CD14-positive monocyte (primary cell): Measurements from ENCODE around the gene RALGAPB. TPM values are rescaled to one million over a fixed set of nuclear protein-coding genes. Genes with fewer than 3 reads are reported as not detected.

Source experiments
- DNase-seq, 3 donors: peaks; one replicate each; pipeline ENCODE4 v3.0.0-alpha.2; 2011 to 2022
- H2AFZ ChIP-seq: 2 replicates; pipeline ENCODE4 v1.6.0; 2012; ENCODE audit warnings: mild to moderate bottlenecking, low read depth, low read length, inconsistent platforms; ENCODE audit not compliant: insufficient read depth, poor library complexity, severe bottlenecking
- H3K27ac ChIP-seq, 2 donors: 1 replicate in 1 of 2; 2 replicates in 1 of 2; pipeline ENCODE4 v1.5.1; 2012 to 2013; ENCODE audit warnings: low read length in 2 of 2, control low read depth in 1 of 2, inconsistent platforms in 1 of 2, low read depth in 1 of 2, mild to moderate bottlenecking in 1 of 2
- H3K27me3 ChIP-seq, 2 donors: one replicate each; pipeline versions ENCODE4 v1.6.0 to v1.6.1; 2011 to 2013; ENCODE audit warnings: low read length in 2 of 2; ENCODE audit not compliant: control insufficient read depth in 2 of 2, insufficient read depth in 2 of 2
- H3K36me3 ChIP-seq, 2 donors: replicated peaks in 1 of 2; 1 replicate in 1 of 2; 2 replicates in 1 of 2; pipeline versions ENCODE4 v1.5.1 to v1.6.1; 2012 to 2013; ENCODE audit warnings: low read length in 2 of 2, control low read depth in 1 of 2, inconsistent platforms in 1 of 2, mild to moderate bottlenecking in 1 of 2; ENCODE audit not compliant: insufficient read depth in 2 of 2, control insufficient read depth in 1 of 2
- H3K4me1 ChIP-seq, 2 donors: 1 replicate in 1 of 2; 2 replicates in 1 of 2; pipeline versions ENCODE4 v1.5.1 to v1.6.1; 2012 to 2013; ENCODE audit warnings: low read length in 2 of 2, control low read depth in 1 of 2, inconsistent platforms in 1 of 2, mild to moderate bottlenecking in 1 of 2, moderate library complexity in 1 of 2; ENCODE audit not compliant: insufficient read depth in 2 of 2, control insufficient read depth in 1 of 2
- H3K4me2 ChIP-seq: replicated peaks from 2 replicates; pipeline ENCODE3; 2012; ENCODE audit warnings: low read length, moderate library complexity, mild to moderate bottlenecking; ENCODE audit not compliant: poor library complexity, severe bottlenecking; ENCODE audit errors: extremely low read depth
- H3K4me3 ChIP-seq, 3 experiments: fragments of 200-600 bp in 1 of 3; sonication (generic) in 1 of 3; replicated peaks in 1 of 3; 1 replicate in 2 of 3; 2 replicates in 1 of 3; pipeline ENCODE4 v1.5.1; 2011 to 2013; ENCODE audit warnings: low read length in 3 of 3, mild to moderate bottlenecking in 3 of 3, control low read depth in 2 of 3, low read depth in 2 of 3, inconsistent platforms in 1 of 3, moderate library complexity in 1 of 3
- H3K79me2 ChIP-seq: 2 replicates; pipeline ENCODE4 v1.6.0; 2012; ENCODE audit warnings: mild to moderate bottlenecking, control low read depth, inconsistent platforms, low read length, moderate library complexity; ENCODE audit not compliant: insufficient read depth
- H3K9ac ChIP-seq: 2 replicates; pipeline ENCODE4 v1.6.0; 2017; ENCODE audit warnings: low read length, mild to moderate bottlenecking; ENCODE audit not compliant: insufficient read depth, poor library complexity, severe bottlenecking
- H3K9me3 ChIP-seq, 2 donors: replicated peaks in 1 of 2; 1 replicate in 1 of 2; 2 replicates in 1 of 2; pipeline versions ENCODE4 v1.5.1 to v1.6.1; 2012 to 2013; ENCODE audit warnings: low read length in 2 of 2, control low read depth in 1 of 2; ENCODE audit not compliant: control insufficient read depth in 1 of 2, insufficient read depth in 1 of 2
- H4K20me1 ChIP-seq: 2 replicates; pipeline ENCODE4 v1.6.0; 2012; ENCODE audit warnings: mild to moderate bottlenecking, low read length, control low read depth, moderate library complexity; ENCODE audit not compliant: insufficient read depth
- H3K27ac Mint-ChIP-seq, 7 donors: one replicate each; pipeline ENCODE4 v1.8.0; 2020; ENCODE audit warnings: mild to moderate bottlenecking in 7 of 7, mixed read lengths in 7 of 7, moderate library complexity in 6 of 7, inconsistent platforms in 2 of 7
- H3K27me3 Mint-ChIP-seq, 3 donors: one replicate each; pipeline ENCODE4 v1.8.0; 2021 to 2022; ENCODE audit warnings: low read depth in 3 of 3, mild to moderate bottlenecking in 3 of 3, mixed read lengths in 3 of 3, moderate library complexity in 3 of 3, inconsistent platforms in 1 of 3
- H3K36me3 Mint-ChIP-seq, 2 donors: one replicate each; pipeline ENCODE4 v1.8.0; 2020; ENCODE audit warnings: mixed read lengths in 2 of 2, inconsistent platforms in 1 of 2, mild to moderate bottlenecking in 1 of 2
- H3K4me1 Mint-ChIP-seq: one replicate; pipeline ENCODE4 v1.8.0; 2020; ENCODE audit warnings: mild to moderate bottlenecking, mixed read lengths
- H3K4me3 Mint-ChIP-seq, 2 donors: one replicate each; pipeline ENCODE4 v1.8.0; 2020; ENCODE audit warnings: mild to moderate bottlenecking in 2 of 2, mixed read lengths in 2 of 2, moderate library complexity in 1 of 2
- H3K9me3 Mint-ChIP-seq, 7 donors: one replicate each; pipeline ENCODE4 v1.8.0; 2020 to 2022; ENCODE audit warnings: mixed read lengths in 7 of 7, mild to moderate bottlenecking in 6 of 7, moderate library complexity in 6 of 7, inconsistent platforms in 2 of 7
- WGBS: methylation state at CpG from one replicate; pipeline ENCODE4 v1.1.5; 2013; ENCODE audit warnings: missing lambda C conversion rate; ENCODE audit not compliant: insufficient coverage; 5-methylcytosine and 5-hydroxymethylcytosine counted together
- intact Hi-C, 2 donors: fragments of 100-400 bp; cut with micrococcal nuclease; formaldehyde crosslinking; loops; one replicate each; pipeline versions ENCODE4 v1.15.0 to v1.15.1; 2023
- polyA plus RNA-seq, 3 donors: library from polyadenylated mRNA; depleted of rRNA in 1 of 3; unstranded in 2 of 3; stranded (reverse) in 1 of 3; fragments of 300-500 nt in 2 of 3; fragments of >200 nt in 1 of 3; fragmentation: Illumina TruSeq in 2 of 3; gene quantifications; 1 replicate in 2 of 3; 2 replicates in 1 of 3; pipeline ENCODE4 v1.2.3, GENCODE V29; 2012 to 2021
- TF ChIP-seq, protein P1 (sequence below): fragments of 200-600 bp; IDR thresholded peaks from one replicate; pipeline ENCODE4 v1.8.0; 2022; ENCODE audit warnings: antibody characterized with exemption, mild to moderate bottlenecking

Gene RALGAPB
- polyA plus RNA-seq, 3 donors = 4.7 to 15.5 (median 6.1) TPM

DNA sequence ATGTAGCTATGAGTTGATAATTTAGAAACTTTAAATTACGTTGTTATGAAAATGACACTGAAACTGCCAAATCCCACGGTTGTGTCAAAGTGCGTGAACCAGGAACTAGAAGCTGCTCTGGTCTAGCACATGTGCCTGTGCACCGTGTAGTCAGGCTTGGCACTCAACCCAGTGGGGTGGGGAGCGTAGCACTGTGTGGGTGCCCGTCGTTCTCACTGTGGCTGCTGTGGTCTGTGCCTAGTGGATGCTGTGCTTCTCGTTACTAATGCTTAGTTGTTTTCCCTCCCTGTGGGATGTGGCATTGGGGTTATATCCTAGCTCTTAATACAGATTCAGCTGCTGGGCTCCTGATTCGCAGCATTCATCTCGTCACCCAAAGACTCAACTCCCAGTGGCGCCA lies 62.1 kb downstream of the RALGAPB start:
- H3K27me3 Mint-ChIP-seq = peaks cover 0 to 1% (median 0%) of the 10 kb centered on the region in 3 donors

DNA sequence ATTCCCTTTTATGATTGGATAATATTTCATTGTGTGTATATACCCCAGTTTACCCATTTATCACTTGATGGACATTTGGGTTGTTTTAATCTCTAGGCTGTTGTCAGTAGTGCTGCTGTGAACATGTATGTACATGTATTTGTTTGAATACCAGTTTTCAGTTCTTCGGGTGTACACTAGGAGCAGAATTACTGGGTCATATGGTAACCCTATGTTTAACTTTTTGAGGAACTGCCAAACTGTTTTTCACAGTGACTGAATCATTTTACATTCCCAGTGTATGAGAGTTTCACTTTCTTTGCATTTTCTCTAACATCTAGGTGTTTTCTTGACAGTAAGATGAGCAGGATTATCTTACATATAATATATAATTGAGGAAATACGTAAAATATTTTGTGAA lies 63.7 kb downstream of the RALGAPB start:
- TF ChIP-seq, protein P1, sequence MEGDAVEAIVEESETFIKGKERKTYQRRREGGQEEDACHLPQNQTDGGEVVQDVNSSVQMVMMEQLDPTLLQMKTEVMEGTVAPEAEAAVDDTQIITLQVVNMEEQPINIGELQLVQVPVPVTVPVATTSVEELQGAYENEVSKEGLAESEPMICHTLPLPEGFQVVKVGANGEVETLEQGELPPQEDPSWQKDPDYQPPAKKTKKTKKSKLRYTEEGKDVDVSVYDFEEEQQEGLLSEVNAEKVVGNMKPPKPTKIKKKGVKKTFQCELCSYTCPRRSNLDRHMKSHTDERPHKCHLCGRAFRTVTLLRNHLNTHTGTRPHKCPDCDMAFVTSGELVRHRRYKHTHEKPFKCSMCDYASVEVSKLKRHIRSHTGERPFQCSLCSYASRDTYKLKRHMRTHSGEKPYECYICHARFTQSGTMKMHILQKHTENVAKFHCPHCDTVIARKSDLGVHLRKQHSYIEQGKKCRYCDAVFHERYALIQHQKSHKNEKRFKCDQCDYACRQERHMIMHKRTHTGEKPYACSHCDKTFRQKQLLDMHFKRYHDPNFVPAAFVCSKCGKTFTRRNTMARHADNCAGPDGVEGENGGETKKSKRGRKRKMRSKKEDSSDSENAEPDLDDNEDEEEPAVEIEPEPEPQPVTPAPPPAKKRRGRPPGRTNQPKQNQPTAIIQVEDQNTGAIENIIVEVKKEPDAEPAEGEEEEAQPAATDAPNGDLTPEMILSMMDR = no peak
- Histone ChIP-seq H3K9ac (no peak overlapping the region), H3K79me2 (no peaks in the 10 kb centered on the region), H3K9me3 (no peaks in the 10 kb centered on the region), H4K20me1 (no peaks in the 10 kb centered on the region), H3K4me3 (no peak overlapping the region), H3K4me2 (no peak overlapping the region), H3K27ac (no peak overlapping the region), H3K27me3 (no peaks in the 10 kb centered on the region), H3K36me3 (peaks cover 98 to 100% of the 10 kb centered on the region in 2 donors), H2AFZ (no peak overlapping the region), H3K4me1 (no peaks in the 10 kb centered on the region)
- no CpG with 5 or more reads among the region's 2 CpGs for WGBS
- Mint-ChIP-seq H3K27ac (no peak overlapping the region), H3K36me3 (peaks cover 79 to 94% of the 10 kb centered on the region in 2 donors), H3K4me3 (no peak overlapping the region), H3K27me3 (peaks cover 0 to 1% (median 0%) of the 10 kb centered on the region in 3 donors), H3K4me1 (no peaks in the 10 kb centered on the region), H3K9me3 (no peaks in the 10 kb centered on the region)
- no peak for DNase-seq
- intact Hi-C loops = no loop called here

More for the DNA sequence above, 62.1 kb downstream of the RALGAPB start:
- Histone ChIP-seq H2AFZ (no peak overlapping the region), H3K27ac (no peak overlapping the region), H3K9me3 (no peaks in the 10 kb centered on the region), H4K20me1 (no peaks in the 10 kb centered on the region), H3K4me3 (no peak overlapping the region), H3K79me2 (no peaks in the 10 kb centered on the region), H3K4me2 (no peak overlapping the region), H3K9ac (no peak overlapping the region), H3K36me3 (peaks cover 96 to 97% of the 10 kb centered on the region in 2 donors), H3K4me1 (no peaks in the 10 kb centered on the region), H3K27me3 (no peaks in the 10 kb centered on the region)
- TF ChIP-seq, protein P1 = no peak
- H3K36me3 Mint-ChIP-seq = peaks cover 72 to 95% of the 10 kb centered on the region in 2 donors
- WGBS = 99% methylated on average over 8 of the region's 11 CpGs
- intact Hi-C loops = no loop called here
- no peak overlapping the region for H3K4me3 Mint-ChIP-seq
- H3K4me1 Mint-ChIP-seq = no peaks in the 10 kb centered on the region
- DNase-seq = no peak
- no peak overlapping the region for H3K27ac Mint-ChIP-seq
- no peaks in the 10 kb centered on the region for H3K9me3 Mint-ChIP-seq
